NCI-H1105 treated with DMSO at 0.1 percent for 48 hours (cell line): ENCODE measurements around the gene ARL14EPL.
"Not testable (repeated sequence)": the region's sequence is repeated elsewhere in the genome, so short reads cannot be mapped to it uniquely, and the experiment has no call there.

Source experiments
- DNase-seq: peaks from one replicate; lab custom pipeline; 2025; lab: John Stamatoyannopoulos, UW

ARL14EPL gene

GRCh38 chr5:116046823-116047222 lies 14.6 kb downstream of the ARL14EPL start:
- DNase-seq: no peak

DNA sequence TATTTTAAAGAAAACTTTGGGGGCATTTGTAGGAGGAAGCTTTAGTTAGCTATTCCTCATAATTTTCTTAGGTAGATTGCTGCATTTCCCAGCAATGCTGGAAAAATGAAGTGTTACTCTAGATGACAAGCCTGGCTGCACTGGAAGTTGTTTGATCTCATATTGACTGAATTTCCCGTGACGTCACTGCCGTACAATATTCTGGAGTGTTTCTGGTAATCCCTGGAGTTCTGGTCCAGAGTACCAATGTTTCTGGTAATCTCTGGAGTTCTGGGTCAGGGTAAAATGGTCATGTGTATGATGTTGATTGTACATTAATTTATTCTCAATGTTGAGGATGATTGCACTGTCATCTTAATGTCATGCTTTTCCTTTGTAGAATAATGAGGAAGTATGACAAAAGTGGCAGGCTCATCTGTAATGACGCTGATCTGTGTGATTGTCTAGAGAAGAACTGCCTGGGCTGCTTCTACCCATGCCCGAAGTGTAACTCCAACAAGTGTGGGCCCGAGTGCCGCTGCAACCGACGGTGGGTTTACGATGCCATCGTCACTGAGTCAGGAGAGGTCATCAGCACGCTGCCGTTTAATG lies 26.2 kb downstream of the ARL14EPL start:
- no peak for DNase-seq

DNA sequence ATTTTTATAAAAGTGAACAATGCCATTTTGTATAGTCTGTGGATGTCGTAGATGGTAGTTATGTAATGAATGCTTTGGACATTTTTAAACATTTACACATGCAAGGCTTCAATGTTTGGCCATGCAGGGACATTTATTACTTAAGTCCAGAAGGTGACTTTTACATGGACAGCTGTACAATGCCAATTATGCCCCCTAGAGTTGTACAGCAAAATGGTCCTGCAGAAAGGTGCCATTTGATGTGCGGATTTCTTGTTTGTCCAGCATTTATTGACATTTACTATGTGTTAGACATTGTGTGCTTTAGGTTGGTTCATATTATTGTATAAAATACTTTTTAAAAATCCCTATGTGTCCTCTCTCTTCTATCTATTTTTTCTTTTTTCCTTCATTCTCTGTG lies 30.1 kb downstream of the ARL14EPL start:
- DNase-seq: no peak

DNA sequence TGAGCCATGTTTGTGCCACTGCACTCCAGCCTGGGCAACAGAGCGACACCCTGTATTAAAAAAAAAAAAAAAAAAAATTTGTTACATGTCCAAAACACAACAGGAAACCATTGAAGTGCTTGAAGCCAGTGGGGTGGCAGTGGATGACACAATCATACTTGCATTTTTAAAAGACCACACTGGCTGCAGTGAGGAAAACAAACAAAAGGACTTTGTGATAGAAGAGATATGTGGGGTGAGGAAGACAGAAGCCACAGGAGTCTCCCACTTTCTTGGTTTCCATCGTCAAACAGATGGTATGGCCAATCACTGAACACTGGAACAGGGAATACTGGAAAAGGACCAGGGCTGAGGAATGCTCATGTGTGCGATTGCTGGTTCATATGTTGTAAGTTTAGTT lies 31.7 kb downstream of the ARL14EPL start:
- no peak for DNase-seq

DNA sequence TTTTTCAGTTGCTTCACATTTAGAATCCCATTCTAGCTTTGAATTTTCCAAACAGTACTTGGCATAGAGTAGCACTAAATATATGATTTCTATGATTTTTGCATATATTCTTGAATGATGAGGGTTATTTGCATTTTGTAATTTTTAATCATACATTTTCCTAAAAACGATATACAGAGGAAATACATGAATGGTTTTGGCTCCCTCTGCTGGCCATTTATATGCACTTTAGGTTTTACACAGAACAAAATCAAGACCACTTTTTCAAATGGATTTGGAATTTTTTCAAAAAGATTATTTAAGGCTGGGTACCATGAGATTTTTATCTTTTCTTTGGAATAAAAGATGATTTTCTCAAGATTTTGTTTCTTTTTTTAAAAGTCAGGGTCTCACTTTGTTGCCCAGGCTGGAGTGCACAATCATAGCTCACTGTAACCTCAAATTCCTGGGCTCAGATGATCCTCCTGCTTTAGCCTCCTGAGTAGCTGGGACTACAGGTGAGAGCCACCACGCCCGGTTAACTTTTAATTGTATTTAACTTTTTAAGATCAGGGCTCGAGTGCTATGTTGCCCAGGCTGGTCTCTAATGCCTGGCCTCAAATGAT lies 35.9 kb downstream of the ARL14EPL start:
- DNase-seq: peak; percentile 7

GRCh38 chr5:116071211-116071610 lies 38.9 kb downstream of the ARL14EPL start:
- no peak for DNase-seq

DNA sequence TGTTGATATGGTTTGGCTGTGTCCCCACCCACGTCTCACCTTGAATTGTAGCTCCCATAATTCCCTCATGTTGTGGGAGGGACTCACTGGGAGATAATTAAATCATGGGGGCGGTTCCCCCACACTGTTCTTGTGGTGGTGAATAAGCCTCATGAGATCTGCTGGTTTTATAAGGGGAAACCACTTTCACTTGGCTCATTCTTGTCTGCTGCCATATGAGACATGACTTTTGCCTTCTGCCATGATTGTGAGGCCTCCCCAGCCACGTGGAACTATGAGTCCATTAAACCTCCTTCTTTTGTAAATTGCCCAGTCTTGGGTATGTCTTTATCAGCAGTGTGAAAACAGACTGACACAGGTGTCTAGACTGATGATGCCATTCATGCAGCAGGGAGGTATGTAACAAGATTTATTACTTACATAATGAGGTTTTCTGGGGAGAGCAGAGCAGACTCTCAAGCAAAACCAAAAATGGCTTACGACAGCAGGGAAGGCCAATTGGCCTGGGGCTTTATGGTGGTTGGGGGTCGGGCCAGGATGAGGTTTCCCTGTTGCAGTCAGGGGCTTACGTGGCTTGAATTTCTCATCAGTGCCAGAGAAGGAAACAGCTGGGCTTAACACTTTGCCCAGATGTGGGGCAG lies 43.0 kb downstream of the ARL14EPL start:
- DNase-seq: no peak

- DNase-seq: no peak
Observed at GRCh38 chr5:116076496-116076895, 44.2 kb downstream of the ARL14EPL start.

- DNase-seq: no peak
Observed at GRCh38 chr5:116078199-116078598, 45.9 kb downstream of the ARL14EPL start.

- peak; percentile 17 for DNase-seq
Observed at GRCh38 chr5:116084287-116084691, 52.0 kb downstream of the ARL14EPL start.

GRCh38 chr5:116084871-116085715 lies 52.8 kb downstream of the ARL14EPL start, which contains the start of gene COMMD10:
Gene COMMD10, plus strand, starts transcription at chr5:116085025.
- peak; percentile 73 for DNase-seq

DNA sequence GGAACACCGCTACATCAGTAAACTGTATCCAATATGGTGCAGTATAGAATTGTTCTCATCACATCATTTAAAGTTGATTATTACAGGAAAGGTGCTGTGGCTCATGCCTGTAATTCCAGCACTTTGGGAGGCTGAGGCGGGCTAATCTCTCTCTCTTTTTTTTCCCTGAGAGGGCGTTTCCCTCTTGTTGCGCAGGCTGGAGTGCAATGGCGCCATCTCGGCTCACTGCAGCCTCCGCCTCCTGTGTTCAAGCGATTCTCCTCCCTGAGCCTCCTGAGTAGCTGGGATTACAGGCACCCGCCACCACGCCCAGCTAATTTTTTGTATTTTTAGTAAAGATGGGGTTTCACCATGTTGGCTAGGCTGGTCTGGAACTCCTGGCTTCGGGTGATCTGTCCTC lies 54.0 kb downstream of the ARL14EPL start:
- DNase-seq: not testable (repeated sequence)

- DNase-seq: no peak
Observed at GRCh38 chr5:116088062-116088461, 55.8 kb downstream of the ARL14EPL start.

DNA sequence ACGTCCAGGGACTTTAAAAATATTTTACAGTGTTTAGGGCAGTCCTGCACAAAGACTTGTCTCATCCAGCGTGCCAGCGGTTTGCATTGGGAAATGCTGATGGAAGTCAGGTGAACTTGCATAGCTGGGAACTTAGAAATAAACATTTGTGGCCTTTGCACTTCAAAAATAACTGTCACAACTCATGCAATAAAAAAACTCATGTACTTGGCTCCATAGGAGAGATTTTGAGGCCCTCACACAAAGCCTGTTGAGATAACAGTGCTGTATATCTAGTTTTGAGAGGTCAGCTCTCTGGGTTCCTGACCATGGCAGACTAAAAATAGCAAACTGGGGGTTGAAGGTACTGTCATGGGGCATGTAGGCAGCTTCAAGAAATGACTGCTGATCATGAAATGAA lies 58.0 kb downstream of the ARL14EPL start:
- no peak for DNase-seq

- DNase-seq: no peak
Observed at GRCh38 chr5:116091416-116091815, 59.1 kb downstream of the ARL14EPL start.

DNA sequence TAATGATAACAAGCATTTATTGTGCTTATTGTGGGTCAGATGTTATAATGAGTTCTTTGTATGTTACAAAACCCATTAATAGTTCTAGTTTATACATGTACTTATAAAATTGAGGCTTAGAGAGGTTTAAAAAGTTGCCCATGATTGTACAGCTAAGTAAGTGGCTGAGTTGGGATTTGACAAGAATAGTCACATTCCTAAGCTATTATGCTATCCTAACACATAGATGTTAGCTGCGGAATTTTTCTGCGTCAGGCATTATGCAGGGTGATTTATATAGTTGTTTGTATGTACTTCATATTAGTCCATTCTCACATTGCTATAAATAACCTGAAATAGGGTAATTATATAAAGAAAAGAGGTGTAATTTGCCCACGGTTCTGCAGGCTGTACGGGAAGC lies 65.0 kb downstream of the ARL14EPL start:
- no peak for DNase-seq

DNA sequence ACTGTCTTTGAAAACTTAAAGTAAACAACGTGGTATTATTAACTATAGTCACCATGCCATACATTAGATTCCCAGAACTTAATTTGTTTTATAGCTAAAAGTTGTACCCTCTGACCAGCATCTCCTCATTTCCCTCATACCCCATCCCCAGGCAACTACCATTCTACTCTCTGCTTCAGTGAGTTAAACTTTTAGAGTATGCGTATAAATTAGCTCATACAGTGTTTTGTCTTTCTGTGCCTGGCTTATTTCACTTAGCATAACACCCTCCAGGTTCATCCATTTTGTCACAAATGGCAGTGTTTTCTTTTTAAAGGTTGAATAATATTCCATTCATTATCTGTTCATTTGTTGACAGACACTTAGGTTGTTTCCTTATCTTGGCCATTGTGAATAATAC lies 66.7 kb downstream of the ARL14EPL start:
- no peak for DNase-seq

DNA sequence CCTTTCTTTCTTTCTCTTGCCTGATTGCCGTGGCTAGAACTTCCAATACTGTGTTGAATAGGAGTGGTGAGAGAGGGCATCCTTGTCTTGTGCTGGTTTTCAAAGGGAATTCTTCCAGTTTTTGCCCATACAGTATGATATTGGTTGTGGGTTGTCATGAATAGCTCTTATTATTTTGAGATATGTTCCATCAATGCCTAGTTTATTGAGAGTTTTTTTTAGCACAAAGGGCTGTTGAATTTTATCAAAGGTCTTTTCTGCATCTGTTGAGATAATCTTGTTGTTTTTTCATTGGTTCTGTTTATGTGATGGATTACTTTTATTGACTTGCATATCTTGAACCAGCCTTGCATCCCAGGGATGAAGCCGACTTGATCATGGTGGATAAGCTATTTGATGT lies 72.7 kb downstream of the ARL14EPL start:
- not testable (repeated sequence) for DNase-seq
